ENCODE measurements around the gene DCAF4. TPM values are rescaled to one million over a fixed set of nuclear protein-coding genes. Genes with fewer than 3 reads are reported as not detected.

Gene DCAF4, protein sequence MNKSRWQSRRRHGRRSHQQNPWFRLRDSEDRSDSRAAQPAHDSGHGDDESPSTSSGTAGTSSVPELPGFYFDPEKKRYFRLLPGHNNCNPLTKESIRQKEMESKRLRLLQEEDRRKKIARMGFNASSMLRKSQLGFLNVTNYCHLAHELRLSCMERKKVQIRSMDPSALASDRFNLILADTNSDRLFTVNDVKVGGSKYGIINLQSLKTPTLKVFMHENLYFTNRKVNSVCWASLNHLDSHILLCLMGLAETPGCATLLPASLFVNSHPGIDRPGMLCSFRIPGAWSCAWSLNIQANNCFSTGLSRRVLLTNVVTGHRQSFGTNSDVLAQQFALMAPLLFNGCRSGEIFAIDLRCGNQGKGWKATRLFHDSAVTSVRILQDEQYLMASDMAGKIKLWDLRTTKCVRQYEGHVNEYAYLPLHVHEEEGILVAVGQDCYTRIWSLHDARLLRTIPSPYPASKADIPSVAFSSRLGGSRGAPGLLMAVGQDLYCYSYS
- 9.6 TPM for total RNA-seq
- polyA plus RNA-seq (ENCODE audit: insufficient read depth in 1 of 8, insufficient read length in 8 of 8, low replicate concordance in 1 of 8): 10 to 100 TPM in 6 of 8 donors, 1 to 10 TPM in 2; 8.4 to 14.5 (median 11.4) TPM
- long read RNA-seq, donor 1: 0 reads
- long read RNA-seq, donor 2: 0 reads
- long read RNA-seq, donor 3, partial matches to known transcripts: 0 of 1 reads
- long read RNA-seq, donor 3, other reads (novel, unspliced or antisense): 0 of 1 reads
- long read RNA-seq, donor 4: 0 reads
- long read RNA-seq, donor 5: 0 reads
- long read RNA-seq, donor 6, partial matches to known transcripts: 0 of 2 reads
- long read RNA-seq, donor 6, other reads (novel, unspliced or antisense): 0 of 2 reads
- long read RNA-seq, donor 7: 0 reads
- long read RNA-seq, donor 8: 0 reads
- long read RNA-seq, donor 9, partial matches to known transcripts: 0 of 1 reads
- long read RNA-seq, donor 9, other reads (novel, unspliced or antisense): 0 of 1 reads
- long read RNA-seq, donor 10, partial matches to known transcripts: 10 of 11 reads
- long read RNA-seq, donor 10, other reads (novel, unspliced or antisense): 0 of 11 reads
- long read RNA-seq, donor 11: 0 reads

GRCh38 chr14:72926292-72927028, at the start of gene DCAF4:
Gene DCAF4 (plus strand): TSS chr14:72926464. CDS start chr14:72937979, 11,515 bp downstream.
- Histone ChIP-seq H3K4me1 (ENCODE audit: control insufficient read depth, insufficient read depth, low read length) (peaks cover 13% of the 10 kb centered on the region), H3K9me3 (replicated peaks; ENCODE audit: control insufficient read depth, low read depth, low read length) (no peaks in the 10 kb centered on the region), H3K36me3 (ENCODE audit: control insufficient read depth, insufficient read depth, low read length) (no peaks in the 10 kb centered on the region), H3K27ac (ENCODE audit: low read length) (peak within 1 kb of the TSS; percentile 81), H3K27me3 (ENCODE audit: control insufficient read depth, insufficient read depth, low read length) (no peaks in the 10 kb centered on the region), H3K4me3 (ENCODE audit: low read length) (peak within 1 kb of the TSS; percentile 89)
- DNase-seq: peak; percentile 100
- WGBS (ENCODE audit: insufficient coverage): under 1% methylated on average over 58 of the region's 59 CpGs

GRCh38 chr14:72876710-72877063, 49.6 kb upstream of the DCAF4 start:
- 10% methylated on average over 3 of the region's 4 CpGs for WGBS (ENCODE audit: insufficient coverage)
- Histone ChIP-seq H3K27me3 (ENCODE audit: control insufficient read depth, insufficient read depth, low read length) (peaks cover 7% of the 10 kb centered on the region), H3K36me3 (ENCODE audit: control insufficient read depth, insufficient read depth, low read length) (no peaks in the 10 kb centered on the region), H3K27ac (ENCODE audit: low read length) (no peak overlapping the region), H3K9me3 (replicated peaks; ENCODE audit: control insufficient read depth, low read depth, low read length) (peaks cover 3% of the 10 kb centered on the region), H3K4me1 (ENCODE audit: control insufficient read depth, insufficient read depth, low read length) (no peaks in the 10 kb centered on the region), H3K4me3 (ENCODE audit: low read length) (no peak overlapping the region)
- no peak for DNase-seq

DNA sequence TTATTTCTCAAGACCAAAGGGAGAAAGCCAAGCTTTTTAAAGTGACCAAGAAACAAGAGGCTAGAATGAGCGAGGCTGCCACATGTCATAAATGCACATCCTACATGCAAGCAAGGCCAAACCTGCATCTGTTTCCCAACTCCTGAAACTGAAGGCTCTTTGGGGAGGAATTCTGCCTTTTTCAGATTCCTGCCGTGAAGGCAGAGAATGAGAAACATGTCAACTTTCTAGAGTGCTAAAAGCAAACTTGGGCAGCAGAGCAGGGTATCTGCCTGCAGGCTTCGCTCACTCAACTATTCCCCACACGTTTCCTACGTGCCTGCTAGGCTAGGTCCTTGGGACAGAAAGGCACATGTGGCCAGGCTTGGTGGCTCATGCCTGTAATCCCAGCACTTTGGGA, 47.5 kb upstream of the DCAF4 start:
- Histone ChIP-seq H3K9me3 (replicated peaks; ENCODE audit: control insufficient read depth, low read depth, low read length) (no peaks in the 10 kb centered on the region), H3K4me3 (ENCODE audit: low read length) (no peak overlapping the region), H3K27me3 (ENCODE audit: control insufficient read depth, insufficient read depth, low read length) (peaks cover 12% of the 10 kb centered on the region), H3K27ac (ENCODE audit: low read length) (no peak overlapping the region), H3K4me1 (ENCODE audit: control insufficient read depth, insufficient read depth, low read length) (no peaks in the 10 kb centered on the region), H3K36me3 (ENCODE audit: control insufficient read depth, insufficient read depth, low read length) (no peaks in the 10 kb centered on the region)
- WGBS (ENCODE audit: insufficient coverage): 44% methylated on average over 5 of the region's 5 CpGs
- DNase-seq: no peak

GRCh38 chr14:72879431-72879830, 46.8 kb upstream of the DCAF4 start:
- H3K4me3 ChIP-seq (ENCODE audit: low read length): no peak overlapping the region
- peaks cover 12% of the 10 kb centered on the region for H3K27me3 ChIP-seq (ENCODE audit: control insufficient read depth, insufficient read depth, low read length)
- WGBS (ENCODE audit: insufficient coverage): 91% methylated on average over 5 of the region's 6 CpGs
- H3K36me3 ChIP-seq (ENCODE audit: control insufficient read depth, insufficient read depth, low read length): no peaks in the 10 kb centered on the region
- no peak overlapping the region for H3K27ac ChIP-seq (ENCODE audit: low read length)
- H3K9me3 ChIP-seq (replicated peaks; ENCODE audit: control insufficient read depth, low read depth, low read length): no peaks in the 10 kb centered on the region
- DNase-seq: no peak
- no peaks in the 10 kb centered on the region for H3K4me1 ChIP-seq (ENCODE audit: control insufficient read depth, insufficient read depth, low read length)

- peaks cover 12% of the 10 kb centered on the region for H3K27me3 ChIP-seq (ENCODE audit: control insufficient read depth, insufficient read depth, low read length)
- no peaks in the 10 kb centered on the region for H3K9me3 ChIP-seq (replicated peaks; ENCODE audit: control insufficient read depth, low read depth, low read length)
- H3K27ac ChIP-seq (ENCODE audit: low read length): no peak overlapping the region
- 83% methylated on average over 1 of the region's 2 CpGs for WGBS (ENCODE audit: insufficient coverage)
- no peaks in the 10 kb centered on the region for H3K36me3 ChIP-seq (ENCODE audit: control insufficient read depth, insufficient read depth, low read length)
- H3K4me3 ChIP-seq (ENCODE audit: low read length): no peak overlapping the region
- H3K4me1 ChIP-seq (ENCODE audit: control insufficient read depth, insufficient read depth, low read length): no peaks in the 10 kb centered on the region
- no peak for DNase-seq
Measured at GRCh38 chr14:72880164-72880563, 46.1 kb upstream of the DCAF4 start.

DNA sequence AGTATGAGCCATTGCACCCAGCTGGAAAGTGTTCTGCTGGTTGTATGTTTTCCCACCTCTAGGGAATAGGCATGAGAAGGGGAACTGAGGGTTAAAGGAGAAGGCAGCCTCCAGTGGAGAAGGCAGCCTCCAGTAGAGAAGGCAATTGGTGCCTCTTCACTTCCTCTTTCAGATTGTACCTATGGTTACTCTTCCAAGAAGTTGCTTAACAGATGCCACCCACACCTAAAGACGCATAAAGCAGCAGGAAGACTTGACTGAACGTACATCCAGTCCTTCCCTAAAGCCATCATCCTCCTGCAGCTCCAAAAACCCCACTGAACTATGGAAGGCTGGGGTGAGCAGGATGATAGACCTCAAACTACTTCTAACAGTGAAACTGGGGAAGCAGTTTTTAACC, 45.4 kb upstream of the DCAF4 start:
- DNase-seq: no peak
- H3K4me3 ChIP-seq (ENCODE audit: low read length): no peak overlapping the region
- WGBS (ENCODE audit: insufficient coverage): no CpG with 5 or more reads among the region's 2 CpGs
- H3K27ac ChIP-seq (ENCODE audit: low read length): no peak overlapping the region
- no peaks in the 10 kb centered on the region for H3K9me3 ChIP-seq (replicated peaks; ENCODE audit: control insufficient read depth, low read depth, low read length)
- H3K4me1 ChIP-seq (ENCODE audit: control insufficient read depth, insufficient read depth, low read length): no peaks in the 10 kb centered on the region
- H3K36me3 ChIP-seq (ENCODE audit: control insufficient read depth, insufficient read depth, low read length): no peaks in the 10 kb centered on the region
- H3K27me3 ChIP-seq (ENCODE audit: control insufficient read depth, insufficient read depth, low read length): peaks cover 10% of the 10 kb centered on the region

- Histone ChIP-seq H3K9me3 (replicated peaks; ENCODE audit: control insufficient read depth, low read depth, low read length) (no peaks in the 10 kb centered on the region), H3K27ac (ENCODE audit: low read length) (no peak overlapping the region), H3K4me3 (ENCODE audit: low read length) (no peak overlapping the region), H3K27me3 (ENCODE audit: control insufficient read depth, insufficient read depth, low read length) (peaks cover 10% of the 10 kb centered on the region), H3K36me3 (ENCODE audit: control insufficient read depth, insufficient read depth, low read length) (no peaks in the 10 kb centered on the region), H3K4me1 (ENCODE audit: control insufficient read depth, insufficient read depth, low read length) (no peaks in the 10 kb centered on the region)
- no peak for DNase-seq
- 30% methylated on average over 1 of the region's 2 CpGs for WGBS (ENCODE audit: insufficient coverage)
Measured at GRCh38 chr14:72881543-72881942, 44.7 kb upstream of the DCAF4 start.

- H3K4me3 ChIP-seq (ENCODE audit: low read length): no peak overlapping the region
- H3K4me1 ChIP-seq (ENCODE audit: control insufficient read depth, insufficient read depth, low read length): no peaks in the 10 kb centered on the region
- no peaks in the 10 kb centered on the region for H3K9me3 ChIP-seq (replicated peaks; ENCODE audit: control insufficient read depth, low read depth, low read length)
- H3K27ac ChIP-seq (ENCODE audit: low read length): no peak overlapping the region
- H3K27me3 ChIP-seq (ENCODE audit: control insufficient read depth, insufficient read depth, low read length): peaks cover 14% of the 10 kb centered on the region
- DNase-seq: no peak
- no CpG with 5 or more reads among the region's 1 CpG for WGBS (ENCODE audit: insufficient coverage)
- no peaks in the 10 kb centered on the region for H3K36me3 ChIP-seq (ENCODE audit: control insufficient read depth, insufficient read depth, low read length)
Measured at GRCh38 chr14:72882047-72882446, 44.2 kb upstream of the DCAF4 start.

GRCh38 chr14:72882463-72882862, 43.8 kb upstream of the DCAF4 start:
- Histone ChIP-seq H3K9me3 (replicated peaks; ENCODE audit: control insufficient read depth, low read depth, low read length) (no peaks in the 10 kb centered on the region), H3K36me3 (ENCODE audit: control insufficient read depth, insufficient read depth, low read length) (no peaks in the 10 kb centered on the region), H3K4me1 (ENCODE audit: control insufficient read depth, insufficient read depth, low read length) (no peaks in the 10 kb centered on the region), H3K27ac (ENCODE audit: low read length) (no peak overlapping the region), H3K4me3 (ENCODE audit: low read length) (no peak overlapping the region), H3K27me3 (ENCODE audit: control insufficient read depth, insufficient read depth, low read length) (peaks cover 17% of the 10 kb centered on the region)
- DNase-seq: no peak
- no CpG with 5 or more reads among the region's 7 CpGs for WGBS (ENCODE audit: insufficient coverage)

Measured in muscle of leg (tissue), 16 donors.